GM06990 (cell line): ENCODE data around the gene ITGA3.

Source experiments
- DNase-seq: peaks from one replicate; pipeline ENCODE4 v3.0.0-alpha.2; 2011; ENCODE audit not compliant: insufficient read length; ENCODE audit errors: extremely low read depth
- H3K27me3 ChIP-seq: replicated peaks from 2 replicates; pipeline ENCODE4 v1.6.0; 2011; ENCODE audit warnings: low read length; ENCODE audit not compliant: control insufficient read depth, insufficient read depth
- H3K36me3 ChIP-seq: 2 replicates; pipeline ENCODE4 v1.5.1; 2011; ENCODE audit warnings: low read length; ENCODE audit not compliant: control insufficient read depth, insufficient read depth
- H3K4me3 ChIP-seq: replicated peaks from 2 replicates; pipeline ENCODE4 v1.5.1; 2011; ENCODE audit warnings: low read depth, mild to moderate bottlenecking, control low read depth, low read length
- TF ChIP-seq, protein P1 (sequence below): IDR thresholded peaks from 2 replicates; pipeline ENCODE4 v1.5.1; 2011; ENCODE audit warnings: low read length, control low read depth, mild to moderate bottlenecking, inconsistent platforms; ENCODE audit not compliant: insufficient read depth, poor library complexity, severe bottlenecking

The ITGA3 gene

DNA sequence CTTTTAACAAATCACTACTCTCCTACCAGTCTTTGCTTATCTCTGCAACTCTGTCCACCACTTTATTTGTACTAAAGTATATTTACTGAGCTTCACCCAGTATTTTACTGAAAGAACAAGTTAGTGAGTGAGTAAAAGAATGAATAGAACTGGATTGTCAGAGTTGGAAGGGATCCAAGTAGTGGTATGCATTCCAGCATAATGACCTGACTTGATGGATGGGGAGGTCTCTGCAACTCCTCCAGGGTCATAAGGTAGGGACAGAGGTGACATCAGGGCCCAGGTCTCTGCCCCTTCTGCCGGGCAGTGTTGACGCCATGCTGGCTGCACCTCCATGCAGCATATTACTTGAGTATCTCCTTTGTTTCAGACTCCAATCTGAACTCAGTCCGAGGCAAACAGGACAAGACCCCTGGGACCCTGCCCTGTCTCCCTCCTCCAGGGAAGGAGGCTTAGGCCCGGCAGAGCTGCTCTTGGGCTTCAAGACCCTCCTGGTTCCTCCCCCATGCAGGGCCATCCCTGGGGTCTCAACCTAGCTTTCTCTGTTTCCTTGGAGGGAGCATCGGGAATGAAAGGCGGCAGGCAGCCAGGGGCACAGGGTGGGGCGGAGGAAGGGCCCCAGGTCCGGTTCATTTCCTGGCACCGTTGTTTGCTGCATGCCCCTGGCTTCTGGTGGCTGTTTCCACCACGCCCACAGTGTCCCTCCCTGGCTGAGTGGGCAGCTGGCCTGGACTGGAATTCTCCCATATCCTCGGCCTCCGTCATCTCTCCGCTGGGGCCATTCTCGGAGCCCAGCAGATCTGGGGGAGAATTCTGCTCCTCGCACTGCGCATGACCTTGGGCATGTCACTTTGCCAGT, 12.4 kb upstream of the ITGA3 start:
- DNase-seq, result no peak
- Histone ChIP-seq H3K27me3 (no peaks in the 10 kb centered on the region), H3K4me3 (no peak overlapping the region), H3K36me3 (no peaks in the 10 kb centered on the region)
- TF ChIP-seq, protein P1, sequence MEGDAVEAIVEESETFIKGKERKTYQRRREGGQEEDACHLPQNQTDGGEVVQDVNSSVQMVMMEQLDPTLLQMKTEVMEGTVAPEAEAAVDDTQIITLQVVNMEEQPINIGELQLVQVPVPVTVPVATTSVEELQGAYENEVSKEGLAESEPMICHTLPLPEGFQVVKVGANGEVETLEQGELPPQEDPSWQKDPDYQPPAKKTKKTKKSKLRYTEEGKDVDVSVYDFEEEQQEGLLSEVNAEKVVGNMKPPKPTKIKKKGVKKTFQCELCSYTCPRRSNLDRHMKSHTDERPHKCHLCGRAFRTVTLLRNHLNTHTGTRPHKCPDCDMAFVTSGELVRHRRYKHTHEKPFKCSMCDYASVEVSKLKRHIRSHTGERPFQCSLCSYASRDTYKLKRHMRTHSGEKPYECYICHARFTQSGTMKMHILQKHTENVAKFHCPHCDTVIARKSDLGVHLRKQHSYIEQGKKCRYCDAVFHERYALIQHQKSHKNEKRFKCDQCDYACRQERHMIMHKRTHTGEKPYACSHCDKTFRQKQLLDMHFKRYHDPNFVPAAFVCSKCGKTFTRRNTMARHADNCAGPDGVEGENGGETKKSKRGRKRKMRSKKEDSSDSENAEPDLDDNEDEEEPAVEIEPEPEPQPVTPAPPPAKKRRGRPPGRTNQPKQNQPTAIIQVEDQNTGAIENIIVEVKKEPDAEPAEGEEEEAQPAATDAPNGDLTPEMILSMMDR, result no peak

DNA sequence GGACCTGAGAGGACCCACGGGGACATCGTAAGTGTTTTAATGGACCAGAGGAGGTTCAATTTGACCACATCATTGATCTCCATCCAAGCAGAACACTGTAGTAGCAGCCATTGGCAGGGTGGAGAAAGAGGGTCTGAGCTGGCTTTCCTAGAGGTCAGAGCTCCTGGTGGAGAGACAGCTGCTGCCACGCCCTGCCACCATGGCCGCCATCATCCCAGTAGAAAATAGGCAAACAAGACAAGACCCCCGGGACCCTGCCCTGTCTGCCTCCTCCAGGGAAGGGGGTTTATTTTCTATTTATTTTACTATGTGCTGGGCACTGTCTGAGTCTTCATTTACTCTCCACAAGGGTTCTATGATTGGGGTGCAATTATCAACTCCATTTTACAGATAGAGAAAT, 11.4 kb upstream of the ITGA3 start:
- TF ChIP-seq, protein P1, result no peak
- H3K27me3 ChIP-seq, result no peaks in the 10 kb centered on the region
- H3K36me3 ChIP-seq, result no peaks in the 10 kb centered on the region
- DNase-seq, result no peak
- no peak overlapping the region for H3K4me3 ChIP-seq

GRCh38 chr17:50045154-50045553, 10.8 kb upstream of the ITGA3 start:
- no peak for DNase-seq

GRCh38 chr17:50046179-50046578, 9.7 kb upstream of the ITGA3 start:
- DNase-seq, result no peak
- TF ChIP-seq, protein P1, result no peak
- H3K4me3 ChIP-seq, result no peak overlapping the region
- no peaks in the 10 kb centered on the region for H3K27me3 ChIP-seq
- H3K36me3 ChIP-seq, result no peaks in the 10 kb centered on the region

More at GRCh38 chr17:50045154-50045553, 10.8 kb upstream of the ITGA3 start:
- TF ChIP-seq, protein P1, result no peak
- no peaks in the 10 kb centered on the region for H3K36me3 ChIP-seq
- no peak overlapping the region for H3K4me3 ChIP-seq
- H3K27me3 ChIP-seq, result no peaks in the 10 kb centered on the region

GRCh38 chr17:50046667-50047066, 9.2 kb upstream of the ITGA3 start:
- TF ChIP-seq, protein P1, result no peak
- H3K36me3 ChIP-seq, result no peaks in the 10 kb centered on the region
- no peaks in the 10 kb centered on the region for H3K27me3 ChIP-seq
- H3K4me3 ChIP-seq, result no peak overlapping the region
- no peak for DNase-seq

DNA sequence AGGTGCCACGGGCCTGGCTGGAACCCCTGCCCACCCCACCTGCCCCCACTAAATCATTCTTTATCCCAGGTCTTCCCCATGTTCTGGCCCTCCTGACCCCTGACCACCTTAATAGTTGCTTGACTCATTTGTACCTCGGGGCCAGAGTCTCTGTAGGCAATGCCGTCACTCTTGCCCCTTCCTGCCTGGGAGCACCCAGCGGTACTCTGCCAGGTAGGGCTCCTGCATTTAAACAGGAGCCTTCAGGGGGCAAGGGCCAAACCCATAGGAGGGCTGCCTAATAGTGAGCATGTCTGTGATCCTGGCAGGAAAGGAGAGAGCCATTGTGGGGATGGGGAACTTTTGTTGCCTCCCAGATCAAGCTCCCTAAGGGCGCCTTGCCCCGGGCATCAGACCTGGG, 8.8 kb upstream of the ITGA3 start:
- Histone ChIP-seq H3K27me3 (no peaks in the 10 kb centered on the region), H3K36me3 (no peaks in the 10 kb centered on the region), H3K4me3 (no peak overlapping the region)
- DNase-seq, result no peak
- TF ChIP-seq, protein P1, result no peak
